Fibroblast of skin of scalp (primary cell): ENCODE results near the gene NKD1.
A peak's percentile ranks its signal among the peaks of the same experiment; 100 is the strongest.
"Not testable (repeated sequence)": the region's sequence is repeated elsewhere in the genome, so short reads cannot be mapped to it uniquely, and the experiment has no call there.

Experiments
- DNase-seq: peaks from one replicate; pipeline ENCODE4 v3.0.0-alpha.2; 2013

The NKD1 gene

GRCh38 chr16:50559804-50560514 is 11.8 kb downstream of the NKD1 start:
- no peak for DNase-seq

- no peak for DNase-seq
These were observed 13.0 kb downstream of the NKD1 start for GRCh38 chr16:50560903-50561863.

- no peak for DNase-seq
These were observed 14.5 kb downstream of the NKD1 start for GRCh38 chr16:50562657-50563056.

- no peak for DNase-seq
These were observed 15.8 kb downstream of the NKD1 start for GRCh38 chr16:50563989-50564388.

GRCh38 chr16:50565428-50565827 is 17.2 kb downstream of the NKD1 start:
- DNase-seq: no peak

- DNase-seq: no peak
These were observed 18.1 kb downstream of the NKD1 start for GRCh38 chr16:50566014-50566962.

- DNase-seq: no peak
These were observed 19.5 kb downstream of the NKD1 start for GRCh38 chr16:50567651-50568050.

- no peak for DNase-seq
These were observed 20.1 kb downstream of the NKD1 start for GRCh38 chr16:50568187-50568815.

GRCh38 chr16:50570354-50570753 is 22.2 kb downstream of the NKD1 start:
- DNase-seq: no peak

- no peak for DNase-seq
These were observed 22.8 kb downstream of the NKD1 start for GRCh38 chr16:50570808-50571598.

GRCh38 chr16:50571786-50572185 is 23.6 kb downstream of the NKD1 start:
- no peak for DNase-seq

- DNase-seq: no peak
These were observed 24.5 kb downstream of the NKD1 start for GRCh38 chr16:50572700-50573099.

GRCh38 chr16:50573279-50573678 is 25.1 kb downstream of the NKD1 start:
- DNase-seq: no peak

- DNase-seq: peak; percentile 33
These were observed 25.9 kb downstream of the NKD1 start for GRCh38 chr16:50573947-50574744.

GRCh38 chr16:50574745-50575136 is 26.5 kb downstream of the NKD1 start:
- no peak for DNase-seq

- no peak for DNase-seq
These were observed 27.5 kb downstream of the NKD1 start for GRCh38 chr16:50575743-50576142.

- DNase-seq: no peak
These were observed 28.4 kb downstream of the NKD1 start for GRCh38 chr16:50576403-50577113.

GRCh38 chr16:50578137-50578536 is 29.9 kb downstream of the NKD1 start:
- no peak for DNase-seq

- DNase-seq: not testable (repeated sequence)
These were observed 31.2 kb downstream of the NKD1 start for GRCh38 chr16:50579373-50579772.
